KBM-7 (cell line): ENCODE data around the gene PHLDA2.
A peak's percentile ranks its signal among the peaks of the same experiment; 100 is the strongest.

ENCODE experiments used
- DNase-seq: peaks from one replicate; pipeline ENCODE4 v3.0.0-alpha.2; 2015
- in situ Hi-C: fragments of 300-500 bp; cut with MboI; formaldehyde crosslinking; loops from 2 replicates; pipeline ENCODE4 v1.14.3; 2020; ENCODE audit warnings: low sequenced_read_pairs, low pct_unique_long_range_greater_than_20kb, mixed read lengths

PHLDA2 gene

GRCh38 chr11:2928605-2929530 lies at the start of gene PHLDA2:
Gene PHLDA2 (minus strand): TSS chr11:2929420. CDS start chr11:2929364, 56 bp downstream.
- in situ Hi-C loops = no loop called here
- DNase-seq = peak; percentile 51

GRCh38 chr11:2977113-2977512 lies 47.9 kb upstream of the PHLDA2 start:
- no peak for DNase-seq
- in situ Hi-C loops = no loop called here

GRCh38 chr11:2976294-2977063 lies 47.3 kb upstream of the PHLDA2 start:
- in situ Hi-C loops = no loop called here
- DNase-seq = no peak

- in situ Hi-C loops = no loop called here
- peak; percentile 42 for DNase-seq
These were observed 46.4 kb upstream of the PHLDA2 start for GRCh38 chr11:2975594-2975993.

GRCh38 chr11:2974272-2974671 lies 45.1 kb upstream of the PHLDA2 start:
- in situ Hi-C loops = no loop called here
- no peak for DNase-seq

GRCh38 chr11:2968341-2968900 lies 39.2 kb upstream of the PHLDA2 start:
- no peak for DNase-seq
- in situ Hi-C loops = no loop called here

- in situ Hi-C loops = no loop called here
- no peak for DNase-seq
These were observed 35.6 kb upstream of the PHLDA2 start for GRCh38 chr11:2964782-2965181.

GRCh38 chr11:2963761-2964160 lies 34.5 kb upstream of the PHLDA2 start:
- DNase-seq = no peak
- in situ Hi-C loops = no loop called here

GRCh38 chr11:2963112-2963754 lies 34.0 kb upstream of the PHLDA2 start:
- no peak for DNase-seq
- in situ Hi-C loops = no loop called here

- no peak for DNase-seq
- in situ Hi-C loops = no loop called here
These were observed 31.9 kb upstream of the PHLDA2 start for GRCh38 chr11:2961080-2961479.

- DNase-seq = no peak
- in situ Hi-C loops = no loop called here
These were observed 30.9 kb upstream of the PHLDA2 start for GRCh38 chr11:2960139-2960538.

- in situ Hi-C loops = no loop called here
- no peak for DNase-seq
These were observed 29.0 kb upstream of the PHLDA2 start for GRCh38 chr11:2958251-2958650.

GRCh38 chr11:2955906-2956476 lies 26.8 kb upstream of the PHLDA2 start:
- DNase-seq = no peak
- in situ Hi-C loops = no loop called here

- no peak for DNase-seq
- in situ Hi-C loops = no loop called here
These were observed 25.0 kb upstream of the PHLDA2 start for GRCh38 chr11:2954263-2954662.

- DNase-seq = no peak
- in situ Hi-C loops = no loop called here
These were observed 23.1 kb upstream of the PHLDA2 start for GRCh38 chr11:2952290-2952689.

- in situ Hi-C loops = no loop called here
- DNase-seq = no peak
These were observed 22.3 kb upstream of the PHLDA2 start for GRCh38 chr11:2951231-2952110.

GRCh38 chr11:2950825-2951224 lies 21.6 kb upstream of the PHLDA2 start:
- in situ Hi-C loops = no loop called here

GRCh38 chr11:2949920-2950319 lies 20.7 kb upstream of the PHLDA2 start:
- in situ Hi-C loops = no loop called here
- no peak for DNase-seq

More at GRCh38 chr11:2950825-2951224, 21.6 kb upstream of the PHLDA2 start:
- DNase-seq = no peak
